Sciatic nerve (tissue), 2 donors: ENCODE measurements around the gene CAPZA1. TPM values are rescaled to one million over a fixed set of nuclear protein-coding genes. Genes with fewer than 3 reads are reported as not detected.

Experiments used
- ATAC-seq: fragments of 200-7000 bp; cut with Tn5 transposase; one replicate; pipeline ENCODE4 v1.9.1; 2020; ENCODE audit warnings: mild to moderate bottlenecking, moderate library complexity
- DNase-seq: peaks from one replicate; pipeline ENCODE4 v3.0.0-alpha.2; 2020; ENCODE audit warnings: low spot score
- intact Hi-C: fragments of 100-400 bp; cut with DNase I; formaldehyde crosslinking; loops from one replicate; pipeline ENCODE4 v1.14.2; 2022
- total RNA-seq: library from RNA; stranded (reverse); fragmentation: NEBNext Ultra II Directional; extraction: Animal tissue kit (Norgen Biotek cat#: 25700); gene quantifications from one replicate; pipeline ENCODE4 v1.2.1, GENCODE V29; 2021
- donor health status: DM: no; HTN: no; CAD: no.
- donor health status: DM: no; HTN: no; CAD: no.

Gene CAPZA1
- total RNA-seq, 1 donor from 2014 or later = 108 TPM

DNA sequence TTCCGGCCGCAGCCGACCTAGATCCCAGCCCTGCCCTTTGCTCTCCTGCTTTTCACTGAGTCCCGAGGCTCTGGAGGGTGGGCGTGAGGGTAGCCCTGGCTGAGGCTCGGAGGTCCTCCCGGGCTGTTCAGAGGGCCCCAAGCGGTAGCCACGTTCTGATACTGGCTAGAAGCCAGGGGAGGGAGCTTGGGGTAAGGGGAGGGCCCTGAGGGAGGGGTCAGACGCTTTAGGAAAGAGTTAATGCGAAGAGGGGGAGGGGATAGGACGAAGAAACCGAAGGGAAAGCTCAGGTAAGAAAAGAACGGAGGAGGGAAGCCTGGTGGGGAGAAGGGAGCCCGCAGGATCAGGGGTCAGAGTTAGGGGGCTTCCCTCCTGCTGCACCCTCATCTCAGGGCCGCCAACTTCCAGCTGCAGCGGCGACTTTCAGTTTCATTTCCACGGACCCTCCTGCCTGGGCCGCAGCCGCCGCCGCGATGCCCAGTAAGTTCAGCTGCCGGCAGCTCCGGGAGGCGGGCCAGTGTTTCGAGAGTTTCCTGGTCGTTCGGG, 54.9 kb downstream of the CAPZA1 start, which contains the start of gene MOV10:
Gene MOV10, plus strand, starts transcription at position 220 of the 546 bp plus-strand sequence. Its CDS starts 254 bp downstream, at position 474.
- DNase-seq = peak; percentile 81
- peak; percentile 76 for ATAC-seq
- intact Hi-C loops = no loop called here

DNA sequence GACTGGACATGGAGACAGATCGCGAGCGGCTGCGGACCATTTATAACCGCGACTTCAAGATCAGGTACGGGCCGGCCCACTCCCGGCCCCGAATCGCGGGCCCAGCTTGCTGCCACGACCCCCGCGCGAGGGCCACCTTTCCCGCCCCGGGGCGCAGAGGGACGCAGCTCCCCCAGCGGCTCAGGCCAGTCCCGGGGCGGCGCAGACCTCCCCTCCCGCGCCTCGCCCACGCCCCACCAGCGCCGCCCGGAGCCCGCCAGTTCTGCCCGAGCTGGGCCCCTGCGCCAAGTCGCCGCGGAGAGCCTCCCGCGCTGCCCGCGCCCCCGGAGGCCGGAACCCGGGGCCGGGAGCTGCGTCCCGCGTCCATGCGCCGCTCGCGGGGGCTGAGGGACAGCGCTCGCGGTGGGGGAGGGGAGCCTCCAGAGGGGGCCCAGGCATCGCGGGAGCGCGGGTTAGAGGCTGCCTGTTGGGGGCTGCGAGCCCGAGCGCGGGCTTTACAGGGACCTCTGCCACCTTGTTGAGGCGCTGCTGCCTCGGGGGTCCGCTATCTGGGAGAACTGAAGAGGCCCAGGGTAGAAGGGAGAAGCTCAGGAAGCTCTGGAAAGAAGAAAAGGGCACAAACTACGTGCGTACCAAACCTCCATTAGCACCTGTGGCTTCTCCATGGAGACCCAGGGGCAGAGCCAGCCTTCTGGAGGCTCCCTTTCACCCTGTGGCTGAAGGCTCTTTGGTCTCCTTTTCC, 55.5 kb downstream of the CAPZA1 start:
- intact Hi-C loops = no loop called here
- DNase-seq (peak; percentile 75), ATAC-seq (peak; percentile 44)

DNA sequence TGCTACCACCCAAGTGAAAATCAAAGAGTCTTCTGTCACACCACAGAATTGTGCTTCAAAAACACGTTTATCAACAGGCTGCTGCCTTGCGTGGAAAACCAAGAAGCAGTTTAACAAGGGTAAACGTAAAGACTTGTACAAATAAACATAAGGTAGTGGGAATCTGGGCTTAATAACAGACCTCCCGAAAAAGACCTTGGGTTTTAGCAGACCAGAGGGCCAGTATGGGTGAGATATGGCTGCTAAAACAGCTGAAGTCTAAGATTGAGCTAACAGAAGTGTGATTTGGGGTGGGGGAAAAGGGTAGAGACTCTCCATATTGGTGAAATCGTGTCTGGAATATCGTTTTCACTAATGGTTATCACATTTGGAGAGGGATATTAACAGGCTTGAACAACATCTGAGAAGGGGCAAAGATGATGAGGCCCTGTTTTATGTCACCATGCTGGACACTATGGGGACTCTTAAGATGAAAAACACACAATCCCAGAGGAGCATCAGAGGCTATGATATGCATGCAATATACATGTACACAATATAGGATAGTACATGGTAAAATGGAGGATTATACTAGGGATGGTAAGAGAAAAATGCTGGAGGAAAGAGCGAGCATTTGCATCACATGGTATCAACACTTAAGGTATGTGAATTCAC, 56.2 kb downstream of the CAPZA1 start:
- DNase-seq (no peak), ATAC-seq (no peak)
- intact Hi-C loops = no loop called here

DNA sequence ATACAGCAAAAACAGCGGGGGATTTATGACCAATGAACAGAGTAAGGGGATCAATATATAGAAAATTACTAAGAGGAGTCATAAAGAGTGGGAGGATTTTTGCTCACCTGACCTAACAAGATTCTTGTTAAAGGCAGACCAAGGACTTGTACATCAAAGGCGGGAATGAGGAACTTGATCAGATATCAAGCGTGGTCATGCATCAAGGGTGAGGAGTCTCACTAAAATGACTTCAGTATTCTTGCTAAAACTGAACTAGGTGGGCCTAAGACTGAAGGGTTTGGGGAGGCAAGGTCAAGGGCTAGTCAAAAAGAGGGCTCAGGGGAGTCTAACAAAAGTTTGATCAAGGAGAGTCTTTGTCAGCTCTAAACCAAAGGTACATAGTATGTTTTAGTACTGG, 56.9 kb downstream of the CAPZA1 start:
- DNase-seq (no peak), ATAC-seq (no peak)
- intact Hi-C loops = no loop called here

DNA sequence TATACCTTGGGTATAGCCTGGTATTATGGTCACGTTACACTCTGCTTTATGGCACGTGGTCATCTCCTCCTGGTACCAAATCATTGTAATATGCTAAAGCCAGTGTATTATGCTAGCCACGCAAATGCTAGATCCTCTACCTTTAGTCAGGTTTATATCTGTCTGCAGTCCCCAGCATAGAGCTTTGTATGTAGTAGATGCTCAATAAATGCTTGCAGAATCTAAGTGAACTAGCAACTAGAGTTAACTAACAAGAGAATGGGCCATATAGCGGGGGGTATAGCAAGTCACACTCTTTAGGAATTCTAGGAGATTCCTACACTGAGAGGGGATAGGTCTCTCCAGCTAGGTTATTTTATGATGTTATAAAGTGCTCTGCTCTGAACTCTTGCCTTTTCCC, 57.9 kb downstream of the CAPZA1 start:
- intact Hi-C loops = no loop called here
- DNase-seq = no peak
- no peak for ATAC-seq

DNA sequence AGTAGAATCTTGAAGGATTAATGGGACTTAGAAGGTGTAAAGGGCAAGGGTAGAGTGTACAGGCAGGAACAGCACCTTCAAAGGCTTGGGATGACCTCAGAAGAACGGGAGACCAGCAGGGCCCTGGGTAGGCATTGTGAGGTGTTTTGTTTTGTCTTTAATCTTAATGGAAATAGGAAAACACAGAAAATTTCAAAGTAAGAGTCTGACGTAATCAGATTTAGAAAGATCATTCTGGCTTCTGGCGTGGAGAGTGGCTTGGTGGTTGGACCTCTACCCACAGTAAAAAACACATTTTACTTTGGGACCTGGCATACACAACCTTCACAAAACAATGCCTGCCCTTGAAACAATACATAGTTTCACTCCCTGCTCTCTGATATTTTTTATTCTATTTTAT, 59.0 kb downstream of the CAPZA1 start:
- no peak for ATAC-seq
- intact Hi-C loops = no loop called here
- DNase-seq = no peak

DNA sequence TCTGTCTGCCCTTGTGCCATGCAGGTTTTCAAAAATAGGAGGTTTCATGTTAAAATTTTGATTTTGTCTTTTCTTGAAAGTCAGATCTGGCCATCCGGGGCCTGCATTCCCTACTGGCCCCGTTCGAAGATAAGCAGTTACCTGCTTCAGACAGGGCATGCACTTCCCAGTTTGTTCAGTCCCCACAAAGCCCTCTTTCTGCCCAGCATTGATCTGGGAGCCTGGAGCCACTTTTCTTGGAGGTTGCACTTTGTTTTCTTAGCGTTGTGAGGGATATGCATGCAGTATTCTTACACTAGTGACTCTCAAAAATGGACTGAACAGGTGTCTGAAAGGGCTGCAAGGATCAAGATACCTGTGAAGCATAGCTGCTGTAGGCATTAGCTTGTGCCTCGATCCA, 66.3 kb downstream of the CAPZA1 start:
- no peak for DNase-seq
- intact Hi-C loops = no loop called here

DNA sequence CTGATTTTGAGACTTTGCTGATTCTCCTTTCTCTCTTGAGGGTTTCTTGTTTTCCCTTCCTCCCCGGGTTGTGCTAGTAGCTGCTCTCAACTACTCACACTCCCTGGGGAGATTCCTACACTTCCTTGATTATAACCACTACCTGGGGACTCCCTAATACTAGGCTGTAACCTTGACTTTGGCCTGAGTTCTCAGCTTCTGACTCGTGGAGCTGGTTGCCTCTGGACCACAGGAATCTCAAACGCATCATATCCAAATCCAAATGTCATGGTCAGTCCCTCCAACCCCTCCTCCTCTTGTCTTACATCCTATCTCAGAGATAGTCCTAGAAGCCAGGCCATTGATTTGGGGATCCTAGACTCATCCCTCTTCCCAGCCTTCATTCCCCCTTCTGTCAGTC, 66.8 kb downstream of the CAPZA1 start:
- ATAC-seq (no peak), DNase-seq (no peak)
- intact Hi-C loops = no loop called here

More for the DNA sequence above, 66.3 kb downstream of the CAPZA1 start:
- ATAC-seq = no peak

DNA sequence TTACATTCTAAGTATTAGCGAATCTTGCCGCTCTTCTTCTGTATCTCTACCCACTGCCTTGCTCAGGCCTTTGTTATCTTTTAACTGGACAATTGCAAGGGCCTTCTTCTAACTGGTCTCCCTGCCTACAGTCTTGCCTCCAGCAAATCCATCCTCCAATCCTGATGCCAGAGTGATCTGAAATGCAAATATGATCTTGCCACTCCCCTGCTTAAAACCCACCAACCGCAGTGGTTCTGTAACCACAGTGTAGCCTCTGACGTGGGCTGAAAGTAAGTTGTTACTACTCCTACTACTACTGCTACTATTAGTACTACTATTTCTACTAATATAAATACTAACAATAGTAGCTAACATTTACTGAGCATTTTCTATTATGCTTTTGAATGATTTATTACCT, 67.2 kb downstream of the CAPZA1 start:
- DNase-seq (no peak), ATAC-seq (no peak)
- intact Hi-C loops = no loop called here

DNA sequence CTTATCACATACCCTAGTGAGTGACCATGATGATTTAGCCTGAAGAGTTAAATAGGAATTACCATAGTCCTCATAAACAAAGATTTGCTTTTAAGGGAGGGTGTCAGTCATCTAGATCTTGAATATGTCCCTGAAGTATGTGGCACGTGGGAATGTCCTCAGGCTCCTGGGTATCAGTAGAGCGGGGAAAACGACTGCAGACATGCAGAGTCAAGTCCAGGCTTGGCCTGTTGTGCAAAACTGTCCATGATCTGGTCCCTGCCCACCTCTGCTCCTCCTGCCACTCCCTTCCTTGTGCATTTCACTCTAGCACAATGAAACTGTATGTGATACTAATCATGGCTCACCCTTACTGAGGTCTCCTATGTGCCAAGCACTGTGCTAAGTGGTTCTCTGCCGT, 67.7 kb downstream of the CAPZA1 start:
- DNase-seq = no peak
- intact Hi-C loops = no loop called here
- no peak for ATAC-seq

DNA sequence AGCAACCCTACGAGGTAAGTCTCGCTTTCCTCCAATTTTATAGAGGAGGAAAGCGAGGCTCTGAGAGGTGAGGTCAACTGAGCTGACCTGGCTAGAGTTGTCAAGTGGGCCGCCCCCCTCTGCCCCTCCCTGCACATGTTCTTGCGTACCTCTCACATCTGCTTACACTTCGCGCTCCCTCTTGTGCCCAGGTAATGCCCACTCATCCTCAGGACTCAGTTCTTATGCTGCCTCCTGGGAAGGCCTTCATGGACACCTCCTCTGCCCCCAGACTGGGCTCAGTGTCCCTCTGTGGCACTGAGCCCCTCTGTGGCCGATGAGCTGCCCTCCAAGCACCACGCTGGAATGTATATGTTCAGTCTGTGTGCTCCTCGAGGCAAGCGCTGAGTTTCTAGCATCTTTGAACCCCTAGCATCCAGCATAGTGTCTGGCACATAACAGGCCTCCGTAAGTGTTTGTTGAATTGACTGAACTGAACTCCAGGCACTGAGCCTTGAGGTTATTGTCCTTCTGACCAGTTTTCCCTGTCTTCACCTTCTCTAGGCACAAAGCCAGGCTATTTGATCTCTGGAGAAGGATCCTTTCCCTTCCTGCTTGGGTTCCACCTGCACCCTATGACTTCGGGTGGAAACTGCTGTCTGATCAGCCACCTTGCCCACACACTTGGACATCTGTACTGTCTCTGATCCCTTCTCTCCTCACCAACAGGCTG, 68.3 kb downstream of the CAPZA1 start:
- intact Hi-C loops = no loop called here
- DNase-seq (no peak), ATAC-seq (peak; percentile 19)

DNA sequence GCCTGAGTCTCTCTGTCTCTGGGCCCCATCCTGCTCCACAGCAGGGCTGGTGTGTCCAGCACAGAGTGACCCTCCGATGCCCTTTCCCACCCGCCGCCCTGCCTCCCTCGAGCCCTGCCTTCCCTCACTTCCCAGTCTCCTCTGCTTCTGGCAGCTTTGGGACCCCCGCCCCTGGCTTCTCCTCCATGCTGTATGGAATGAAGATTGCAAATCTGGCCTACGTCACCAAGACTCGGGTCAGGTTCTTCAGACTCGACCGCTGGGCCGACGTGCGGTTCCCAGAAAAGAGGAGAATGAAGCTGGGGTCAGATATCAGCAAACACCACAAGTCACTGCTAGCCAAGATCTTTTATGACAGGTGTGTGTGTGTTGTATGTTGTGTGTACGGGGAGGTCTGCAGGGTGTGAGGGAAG, 69.2 kb downstream of the CAPZA1 start:
- intact Hi-C loops = no loop called here
- DNase-seq (no peak), ATAC-seq (peak; percentile 67)

DNA sequence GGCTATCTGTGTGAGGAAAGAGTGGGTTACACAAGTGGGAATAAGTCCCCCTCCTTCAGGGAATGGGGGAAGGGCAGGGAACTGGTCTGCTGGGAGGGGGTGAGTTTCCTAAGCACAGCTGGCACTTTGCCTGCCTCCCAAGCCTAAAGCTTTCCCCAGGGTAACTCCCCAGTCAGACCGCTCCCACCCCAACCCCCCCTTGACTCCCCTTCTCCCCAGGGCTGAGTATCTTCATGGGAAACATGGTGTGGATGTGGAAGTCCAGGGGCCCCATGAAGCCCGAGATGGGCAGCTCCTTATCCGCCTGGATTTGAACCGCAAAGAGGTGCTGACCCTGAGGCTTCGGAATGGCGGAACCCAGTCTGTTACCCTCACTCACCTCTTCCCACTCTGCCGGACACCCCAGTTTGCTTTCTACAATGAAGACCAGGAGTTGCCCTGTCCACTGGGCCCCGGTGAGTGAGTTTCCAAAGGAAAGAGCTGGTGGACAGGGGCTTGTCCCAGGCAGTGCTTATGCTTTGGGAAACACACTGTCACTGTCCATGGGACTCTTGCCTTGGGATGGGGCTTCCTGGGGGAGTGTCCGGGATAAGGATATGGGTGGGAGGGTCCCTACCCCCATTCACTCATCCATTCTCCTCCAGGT, 69.7 kb downstream of the CAPZA1 start:
- DNase-seq (no peak), ATAC-seq (peak; percentile 32)
- intact Hi-C loops = no loop called here

DNA sequence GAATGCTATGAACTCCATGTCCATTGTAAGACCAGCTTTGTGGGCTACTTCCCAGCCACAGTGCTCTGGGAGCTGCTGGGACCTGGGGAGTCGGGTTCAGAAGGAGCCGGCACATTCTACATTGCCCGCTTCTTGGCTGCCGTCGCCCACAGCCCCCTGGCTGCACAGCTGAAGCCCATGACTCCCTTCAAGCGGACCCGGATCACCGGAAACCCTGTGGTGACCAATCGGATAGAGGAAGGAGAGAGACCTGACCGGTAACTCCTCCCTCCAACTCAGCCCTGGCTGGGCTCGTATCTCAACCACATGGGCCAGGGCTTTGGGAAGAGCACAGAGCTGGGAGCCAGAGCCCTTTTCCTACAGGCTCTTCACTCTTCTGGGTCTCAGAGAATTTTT, 70.2 kb downstream of the CAPZA1 start:
- ATAC-seq = no peak
- DNase-seq = no peak
- intact Hi-C loops = no loop called here

DNA sequence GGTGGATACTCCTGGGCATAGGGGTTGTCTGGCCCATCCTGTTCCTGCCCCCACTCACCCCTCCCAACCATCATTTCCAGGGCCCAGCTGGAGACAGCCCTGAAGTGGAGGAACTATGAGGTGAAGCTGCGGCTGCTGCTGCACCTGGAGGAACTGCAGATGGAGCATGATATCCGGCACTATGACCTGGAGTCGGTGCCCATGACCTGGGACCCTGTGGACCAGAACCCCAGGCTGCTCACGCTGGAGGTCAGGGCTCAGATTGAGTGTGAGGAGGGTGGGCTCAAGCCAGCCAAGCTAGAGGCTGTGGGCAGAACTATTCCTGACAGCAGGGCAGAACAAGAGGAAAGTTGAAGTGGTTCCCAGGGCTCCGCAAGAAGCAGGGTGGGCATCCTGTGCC, 73.0 kb downstream of the CAPZA1 start:
- DNase-seq (no peak), ATAC-seq (no peak)
- intact Hi-C loops = no loop called here

DNA sequence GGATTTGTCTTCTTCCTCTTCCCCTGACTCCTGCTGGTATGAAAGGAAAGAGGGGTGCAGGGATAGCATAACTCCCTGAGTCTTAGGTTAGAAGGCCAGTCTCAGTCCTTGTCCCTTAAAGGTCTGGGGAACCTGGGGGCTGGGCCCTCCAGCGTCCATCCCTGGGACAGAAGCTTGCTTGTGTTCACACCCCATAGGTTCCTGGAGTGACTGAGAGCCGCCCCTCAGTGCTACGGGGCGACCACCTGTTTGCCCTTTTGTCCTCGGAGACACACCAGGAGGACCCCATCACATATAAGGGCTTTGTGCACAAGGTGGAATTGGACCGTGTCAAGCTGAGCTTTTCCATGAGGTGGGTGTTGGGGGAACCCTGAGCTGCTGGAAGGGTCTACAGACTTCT, 74.2 kb downstream of the CAPZA1 start:
- intact Hi-C loops = no loop called here
- ATAC-seq (no peak), DNase-seq (no peak)

DNA sequence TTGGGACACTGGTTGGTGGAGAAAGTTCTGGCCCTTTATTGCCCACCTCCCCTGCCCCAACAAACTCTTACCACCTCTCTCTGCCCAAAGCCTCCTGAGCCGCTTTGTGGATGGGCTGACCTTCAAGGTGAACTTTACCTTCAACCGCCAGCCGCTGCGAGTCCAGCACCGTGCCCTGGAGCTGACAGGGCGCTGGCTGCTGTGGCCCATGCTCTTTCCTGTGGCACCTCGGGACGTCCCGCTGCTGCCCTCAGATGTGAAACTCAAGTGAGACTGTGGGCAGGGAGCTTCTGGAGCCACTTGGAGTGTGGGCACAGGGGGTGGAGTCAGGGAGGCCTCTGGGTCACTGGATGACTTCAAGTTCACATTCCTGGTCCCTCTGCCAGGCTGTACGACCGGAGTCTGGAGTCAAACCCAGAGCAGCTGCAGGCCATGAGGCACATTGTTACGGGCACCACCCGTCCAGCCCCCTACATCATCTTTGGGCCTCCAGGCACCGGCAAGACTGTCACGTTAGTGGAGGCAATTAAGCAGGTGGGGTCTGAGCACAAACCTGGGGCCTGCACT, 74.8 kb downstream of the CAPZA1 start:
- intact Hi-C loops = no loop called here
- DNase-seq (no peak), ATAC-seq (no peak)

DNA sequence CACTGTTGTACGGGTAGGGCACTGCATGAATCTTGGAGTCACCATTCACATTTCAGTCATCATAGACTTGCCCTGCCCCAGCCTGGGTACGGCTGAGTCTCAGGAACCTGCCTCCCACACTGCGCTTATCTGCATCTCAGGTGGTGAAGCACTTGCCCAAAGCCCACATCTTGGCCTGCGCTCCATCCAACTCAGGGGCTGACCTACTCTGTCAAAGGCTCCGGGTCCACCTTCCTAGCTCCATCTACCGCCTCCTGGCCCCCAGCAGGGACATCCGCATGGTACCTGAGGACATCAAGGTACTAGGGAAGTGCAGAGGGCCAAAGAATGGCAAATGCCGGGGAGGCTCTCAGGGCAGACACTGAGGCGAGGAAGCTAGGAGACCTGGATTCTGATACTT, 75.6 kb downstream of the CAPZA1 start:
- no peak for ATAC-seq
- no peak for DNase-seq
- intact Hi-C loops = no loop called here
